HG02981 (cell line): ENCODE results near the gene MIPEP.

Source experiments
- ATAC-seq: cut with Tn5 transposase; IDR thresholded peaks from one replicate; pipeline ENCODE4 v1.9.1; 2021; ENCODE audit warnings: mild to moderate bottlenecking, moderate library complexity; ENCODE audit not compliant: unreplicated experiment

The MIPEP gene

DNA sequence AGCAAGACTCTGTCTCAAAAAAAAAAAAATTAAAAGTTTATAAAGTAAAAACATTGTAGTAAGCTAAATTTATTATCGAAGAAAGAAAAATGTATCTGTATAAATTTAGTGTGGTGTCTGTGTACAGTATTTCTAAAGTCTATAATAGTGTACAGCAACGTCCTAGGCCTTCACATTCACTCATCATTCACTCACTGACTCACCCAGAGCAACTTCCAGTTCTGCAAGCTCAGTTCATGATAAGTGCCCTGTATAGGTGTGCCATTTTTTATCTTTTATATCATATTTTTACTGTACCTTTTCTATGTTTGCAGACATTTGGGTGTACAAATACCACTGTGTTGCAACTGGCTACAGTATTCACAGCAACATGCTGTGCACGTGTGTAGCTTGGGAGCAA, 200.9 kb downstream of the MIPEP start:
- no peak for ATAC-seq

DNA sequence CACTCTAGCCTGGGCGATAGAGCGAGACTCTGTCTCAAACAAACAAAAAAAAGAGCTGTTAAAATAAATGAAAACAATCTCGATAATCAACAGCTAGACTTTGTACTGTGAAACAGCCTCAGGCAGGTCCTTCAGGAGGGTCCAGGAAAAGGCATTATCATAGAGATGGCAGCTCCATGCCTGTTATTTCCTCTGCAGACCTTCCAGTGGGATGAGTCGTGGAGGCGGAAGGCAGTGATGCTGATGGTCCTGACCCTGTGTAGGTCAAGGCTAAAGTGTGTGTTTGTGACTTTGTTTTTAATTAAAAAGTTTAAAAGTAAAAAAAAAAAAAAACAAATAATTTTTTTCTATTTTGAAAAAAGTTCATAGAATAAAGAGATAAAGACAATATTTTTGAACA, 201.6 kb downstream of the MIPEP start:
- no peak for ATAC-seq

DNA sequence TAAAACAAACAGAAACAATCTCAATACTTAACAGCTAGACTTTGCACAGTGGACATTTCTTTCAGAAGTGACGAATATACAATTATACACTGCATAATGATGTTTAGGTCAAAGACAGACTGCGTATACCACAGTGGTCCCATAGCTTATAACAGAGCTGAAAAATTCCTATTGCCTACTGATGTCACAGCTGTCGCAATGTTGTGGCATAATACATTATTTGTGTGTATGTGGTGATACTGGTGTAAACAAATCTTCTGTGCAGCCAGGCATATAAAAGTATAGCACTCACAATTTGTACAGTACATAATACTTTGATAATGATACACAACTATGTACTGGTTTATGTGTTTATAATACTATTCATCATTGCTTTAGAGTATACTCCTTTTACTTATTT, 202.3 kb downstream of the MIPEP start:
- no peak for ATAC-seq

- ATAC-seq: no peak
These were observed 203.8 kb downstream of the MIPEP start for GRCh38 chr13:23685416-23685815.

DNA sequence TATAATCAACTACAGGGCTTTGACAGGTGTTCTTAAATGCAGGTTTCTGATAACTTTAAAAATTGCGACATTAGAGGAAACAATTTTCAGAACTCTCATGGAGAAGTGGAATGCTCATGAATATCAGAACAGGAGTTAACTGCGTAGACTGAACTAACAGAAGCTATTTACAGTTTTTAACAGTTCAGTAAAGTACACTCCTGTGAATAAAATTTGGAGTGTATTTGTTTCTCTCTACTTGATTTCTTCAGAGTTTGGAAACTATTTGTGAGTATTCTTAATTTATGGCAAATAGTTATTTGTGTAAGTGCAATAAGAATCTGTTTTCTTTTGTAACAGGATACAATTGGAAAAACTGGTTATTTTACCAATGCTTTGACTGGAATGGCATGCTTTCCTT, 204.6 kb downstream of the MIPEP start:
- no peak for ATAC-seq

DNA sequence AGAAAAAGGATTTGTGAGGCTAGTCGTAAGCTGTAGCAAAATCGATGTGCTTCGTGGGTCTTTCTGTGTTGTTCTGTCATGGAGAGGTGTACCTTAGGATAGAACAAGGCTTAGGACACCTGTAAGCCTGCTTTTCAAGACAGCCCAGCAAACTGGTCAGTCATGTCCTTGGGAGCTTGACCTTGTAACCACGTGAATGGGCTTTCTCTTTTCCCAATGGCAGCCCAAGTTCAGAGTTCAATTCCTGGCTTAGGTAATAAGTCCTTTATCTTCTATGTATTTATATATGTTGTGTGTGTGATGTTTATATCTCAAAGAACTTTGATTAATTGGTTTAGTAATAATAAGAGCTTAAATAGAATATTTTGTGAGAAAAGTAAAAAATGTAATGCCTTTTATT, 206.1 kb downstream of the MIPEP start:
- ATAC-seq: no peak

DNA sequence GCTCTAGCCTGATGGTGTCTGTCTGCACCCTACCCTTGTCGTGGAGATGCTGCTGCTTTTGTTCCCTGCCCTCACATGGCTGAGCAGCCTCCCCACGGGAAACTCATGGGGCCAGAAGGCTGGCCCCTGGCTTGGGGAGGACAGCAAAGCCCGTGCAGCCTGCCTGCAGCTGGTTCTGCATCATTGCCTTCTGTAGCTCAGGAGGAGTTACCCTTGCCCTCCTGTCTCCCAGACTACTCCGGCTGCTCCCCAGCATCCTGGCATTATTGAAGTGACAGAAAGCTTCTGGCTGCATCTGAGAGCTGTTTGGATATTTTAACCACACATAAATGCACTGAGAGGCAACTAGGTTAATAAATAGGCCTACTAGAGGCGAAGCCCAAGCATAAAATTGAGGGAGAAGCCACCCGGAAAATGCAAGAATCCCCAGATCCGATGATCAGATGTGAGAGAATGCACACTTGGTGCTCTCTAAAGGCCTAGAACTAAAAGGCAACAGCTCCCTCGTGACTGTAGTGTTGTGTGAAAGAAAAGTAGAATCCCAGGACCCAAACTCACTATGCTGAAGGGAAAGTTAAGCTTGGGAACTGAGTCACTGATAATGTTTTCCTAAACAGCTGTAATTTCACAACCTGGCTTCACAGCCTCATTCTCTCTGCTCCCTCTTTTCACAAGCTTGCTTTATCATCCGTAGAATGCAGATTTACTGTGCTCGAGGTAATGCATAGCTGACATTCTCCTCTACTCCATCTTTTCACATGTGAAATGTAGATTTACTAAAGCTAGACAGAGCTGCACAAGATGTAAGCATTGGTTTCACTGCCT, 208.1 kb downstream of the MIPEP start:
- ATAC-seq: no peak
